ENCODE results near the gene MT1B. TPM values are rescaled to one million over a fixed set of nuclear protein-coding genes. Genes with fewer than 3 reads are reported as not detected.

Gene MT1B
- total and polyA plus RNA-seq, 2 of the 13 experiments (the other 11 are each of a cell fraction or from before 2014, with no cell fraction given) = 0.89 TPM; not detected in 1

GRCh38 chr16:56608043-56608875 is 43.4 kb upstream of the MT1B start, which contains the start of gene MT2A (continued):
- TF ChIP-seq PRDM15 (CRISPR knock-in tag; IDR thresholded peaks at IDR 0.05) (peak; percentile 70; the same call in 1 of the 2 replicates), ZNF550 (CRISPR knock-in tag; IDR thresholded peaks at IDR 0.05; ENCODE audit: borderline replicate concordance) (peak; percentile 87; the same call in 1 of the 2 replicates), ZNF432 (CRISPR knock-in tag; IDR thresholded peaks at IDR 0.05; ENCODE audit: borderline replicate concordance) (no peak), IRF9 (CRISPR knock-in tag; IDR thresholded peaks at IDR 0.05; ENCODE audit: borderline replicate concordance) (no peak), ZNF362 (CRISPR knock-in tag; IDR thresholded peaks at IDR 0.05; ENCODE audit: borderline replicate concordance) (no peak), ZNF772 (CRISPR knock-in tag; IDR thresholded peaks at IDR 0.05) (peak; percentile 95), ZBTB7B (CRISPR knock-in tag; IDR thresholded peaks at IDR 0.05) (no peak; the same call in 1 of the 2 replicates), ZNF510 (CRISPR knock-in tag; IDR thresholded peaks at IDR 0.05; ENCODE audit: low read depth) (no peak), ZKSCAN1 (IDR thresholded peaks at IDR 0.05; ENCODE audit: low read length) (no peak), REXO4 (CRISPR knock-in tag; IDR thresholded peaks at IDR 0.05; ENCODE audit: borderline replicate concordance) (no peak), ZFP36 (IDR thresholded peaks at IDR 0.05; ENCODE audit: borderline replicate concordance, low read depth, low read length, partially characterized antibody) (no peak), GATA4 (IDR thresholded peaks at IDR 0.05; ENCODE audit: borderline replicate concordance, low read depth) (peak; percentile 52; the same call in 1 of the 2 replicates), JUND (CRISPR knock-in tag; IDR thresholded peaks at IDR 0.05) (peak; percentile 83; the same call in 1 of the 2 replicates), ZFX (CRISPR knock-in tag; IDR thresholded peaks at IDR 0.05; ENCODE audit: low read depth) (peak; percentile 80; the same call in 1 of the 2 replicates), ARNT2 (CRISPR knock-in tag; IDR thresholded peaks at IDR 0.05; ENCODE audit: low read depth) (peak; percentile 60), ZNF589 (CRISPR knock-in tag; conservative IDR thresholded peaks at IDR 0.05) (peak; percentile 89; the same call in 1 of the 2 replicates), ZNF660 (CRISPR knock-in tag; IDR thresholded peaks at IDR 0.05; ENCODE audit: borderline replicate concordance, low read depth) (no peak), ZNF414 (CRISPR knock-in tag; IDR thresholded peaks at IDR 0.05) (no peak), KDM3A (CRISPR knock-in tag; IDR thresholded peaks at IDR 0.05; ENCODE audit: low read depth) (peak; percentile 56; the same call in 1 of the 2 replicates), ERF (CRISPR knock-in tag; IDR thresholded peaks at IDR 0.05) (no peak; the same call in none of the 2 replicates)
- TF ChIP-seq, protein P1, sequence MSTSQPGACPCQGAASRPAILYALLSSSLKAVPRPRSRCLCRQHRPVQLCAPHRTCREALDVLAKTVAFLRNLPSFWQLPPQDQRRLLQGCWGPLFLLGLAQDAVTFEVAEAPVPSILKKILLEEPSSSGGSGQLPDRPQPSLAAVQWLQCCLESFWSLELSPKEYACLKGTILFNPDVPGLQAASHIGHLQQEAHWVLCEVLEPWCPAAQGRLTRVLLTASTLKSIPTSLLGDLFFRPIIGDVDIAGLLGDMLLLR (CRISPR knock-in tag; IDR thresholded peaks at IDR 0.05) = peak; percentile 96
